Measurements from ENCODE around the gene ZNF275. TPM values are rescaled to one million over a fixed set of nuclear protein-coding genes. Genes with fewer than 3 reads are reported as not detected.
"Not testable (repeated sequence)": the region's sequence is repeated elsewhere in the genome, so short reads cannot be mapped to it uniquely, and the experiment has no call there.

The ZNF275 gene
- 9.0 and 10.1 TPM in 2 replicates for total RNA-seq (2014; rRNA removed; shearing (Covaris generic))
- 4.5 and 7.0 TPM in 2 replicates for polyA plus RNA-seq (2014; cell fraction: nucleus; rRNA removed)

GRCh38 chrX:153333821-153334653, at the start of gene ZNF275:
Gene ZNF275 (plus strand): TSS chrX:153334153. CDS start chrX:153336680, 2,527 bp downstream.
- DNase-seq (ENCODE audit: extremely low read depth, low read depth), result peak; percentile 74

- not testable (repeated sequence) for DNase-seq (ENCODE audit: extremely low read depth, low read depth)
These were observed 48.3 kb upstream of the ZNF275 start for GRCh38 chrX:153285678-153286077.

GRCh38 chrX:153288807-153289206, 45.1 kb upstream of the ZNF275 start:
- DNase-seq (ENCODE audit: extremely low read depth, low read depth), result not testable (repeated sequence)

GRCh38 chrX:153293485-153294071, 40.4 kb upstream of the ZNF275 start:
- not testable (repeated sequence) for DNase-seq (ENCODE audit: extremely low read depth, low read depth)

DNA sequence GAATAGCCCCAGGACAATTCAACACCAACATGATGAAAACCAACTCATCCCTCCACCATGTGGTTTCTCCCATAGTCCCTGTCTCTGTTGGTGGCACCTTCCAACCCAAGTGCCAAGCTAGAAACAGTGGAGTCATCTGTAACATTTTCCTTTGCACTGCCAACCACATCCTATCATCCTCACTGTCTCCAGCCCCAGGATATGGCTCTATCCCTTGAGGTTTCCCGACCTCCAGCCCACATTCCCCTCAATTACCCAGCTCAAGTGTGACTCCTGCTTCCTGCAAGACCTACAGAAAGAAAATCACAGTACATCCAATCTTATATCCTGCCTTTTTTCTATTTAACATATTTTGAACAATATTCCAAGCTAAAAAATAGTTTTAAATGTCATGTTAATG, 36.6 kb upstream of the ZNF275 start:
- no peak for DNase-seq (ENCODE audit: extremely low read depth, low read depth)

DNA sequence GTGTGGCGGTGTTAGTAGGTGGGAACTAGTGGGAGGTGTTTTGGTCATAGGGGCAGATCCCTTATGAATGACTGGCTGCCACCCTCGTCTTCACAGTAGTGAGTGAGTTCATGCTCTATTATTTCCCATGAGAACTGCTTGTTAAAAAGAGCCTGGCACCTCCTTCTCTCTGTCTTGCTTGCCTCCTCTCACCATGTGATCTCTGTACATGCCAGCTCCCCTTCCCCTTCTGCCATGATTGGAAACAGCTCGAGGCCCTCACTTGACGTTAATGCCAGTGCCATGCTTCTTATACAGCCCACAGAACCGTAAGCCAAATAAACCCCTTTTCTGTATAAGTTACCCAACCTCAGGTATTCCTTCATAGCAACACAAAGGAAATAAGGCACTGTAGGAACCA, 34.1 kb upstream of the ZNF275 start:
- no peak for DNase-seq (ENCODE audit: extremely low read depth, low read depth)

DNA sequence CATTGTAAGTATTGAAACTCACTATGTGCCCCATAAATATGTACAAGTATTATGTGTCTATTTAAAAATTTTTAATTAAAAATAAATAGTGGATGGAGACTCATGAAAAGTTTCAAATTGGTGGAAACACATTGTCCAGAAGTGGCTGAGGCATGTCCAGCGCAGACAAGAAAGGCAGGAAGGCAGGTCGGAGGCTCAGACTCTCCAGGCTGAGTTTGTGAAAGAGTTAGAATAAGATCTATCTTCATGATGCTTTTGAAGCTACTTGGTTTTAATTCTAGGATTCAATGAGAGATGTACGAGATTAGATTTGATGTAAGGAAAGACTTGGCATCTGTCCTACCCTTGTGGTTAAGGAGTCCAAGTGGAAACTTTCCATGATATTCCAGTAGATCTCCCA, 32.2 kb upstream of the ZNF275 start:
- no peak for DNase-seq (ENCODE audit: extremely low read depth, low read depth)

DNA sequence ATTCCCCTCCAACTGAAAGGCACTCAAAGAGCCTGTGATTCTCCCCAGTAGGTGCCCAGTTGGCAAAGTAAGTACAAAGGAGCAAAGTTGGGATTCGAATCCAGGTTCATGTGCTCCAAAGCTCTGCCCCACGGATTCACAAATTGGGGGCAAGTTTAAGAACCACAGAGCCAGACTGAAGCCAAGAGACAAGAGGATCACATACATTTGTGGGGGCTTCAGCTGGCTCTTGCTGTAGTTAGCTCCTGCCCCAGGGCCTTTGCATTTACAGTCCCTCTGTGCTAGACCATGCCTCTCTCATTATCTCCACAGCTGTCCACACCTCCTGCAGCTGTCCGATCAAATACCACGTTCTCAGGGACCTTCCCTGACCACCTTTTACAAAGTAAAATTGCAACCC, 31.2 kb upstream of the ZNF275 start:
- no peak for DNase-seq (ENCODE audit: extremely low read depth, low read depth)

DNA sequence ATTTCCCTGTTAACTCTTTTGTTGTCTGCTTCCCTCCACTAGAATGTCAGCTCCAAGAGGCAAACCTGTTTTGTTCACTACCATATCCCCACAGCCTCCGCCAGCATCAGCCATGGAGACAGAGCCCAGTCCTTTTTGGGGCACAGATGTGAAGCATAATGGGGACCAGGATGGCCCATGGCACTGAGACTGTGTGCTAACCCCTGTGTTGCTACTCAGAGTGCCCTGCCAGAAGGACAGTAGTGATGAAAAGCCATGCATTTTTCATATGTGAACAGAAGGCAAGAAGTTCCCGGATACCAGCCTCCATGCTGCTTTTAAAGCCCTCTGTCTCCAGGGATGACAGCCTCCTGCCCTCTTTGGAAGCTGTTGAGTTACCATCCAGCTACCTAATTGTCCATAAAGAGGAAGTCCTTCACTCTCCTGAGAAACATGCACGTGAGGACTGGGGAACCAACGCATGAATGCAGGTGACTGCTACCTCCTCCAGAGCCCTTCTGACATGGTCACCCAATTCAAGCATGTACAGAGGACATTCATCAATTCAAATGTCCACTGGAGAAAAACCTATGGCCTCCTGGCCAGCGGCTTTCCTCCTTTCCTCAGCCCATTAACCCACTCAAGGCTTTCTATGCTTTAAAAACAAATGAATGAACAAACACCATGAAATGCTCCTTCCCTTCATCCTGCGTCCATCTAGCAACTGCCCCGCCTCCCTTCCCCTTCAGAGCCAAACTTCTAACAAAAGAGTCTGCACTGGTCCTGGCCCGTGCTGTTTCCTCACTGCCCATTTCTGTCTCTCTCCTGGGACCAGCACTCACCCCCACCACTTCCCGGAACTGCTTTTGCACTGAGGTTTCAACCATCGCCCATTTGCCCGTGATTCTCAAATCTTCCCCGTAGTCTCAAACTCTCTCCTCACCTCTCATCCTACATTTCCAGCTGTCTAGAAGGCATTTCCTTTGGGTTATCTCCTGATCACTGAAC, 30.4 kb upstream of the ZNF275 start:
- DNase-seq (ENCODE audit: extremely low read depth, low read depth), result no peak

DNA sequence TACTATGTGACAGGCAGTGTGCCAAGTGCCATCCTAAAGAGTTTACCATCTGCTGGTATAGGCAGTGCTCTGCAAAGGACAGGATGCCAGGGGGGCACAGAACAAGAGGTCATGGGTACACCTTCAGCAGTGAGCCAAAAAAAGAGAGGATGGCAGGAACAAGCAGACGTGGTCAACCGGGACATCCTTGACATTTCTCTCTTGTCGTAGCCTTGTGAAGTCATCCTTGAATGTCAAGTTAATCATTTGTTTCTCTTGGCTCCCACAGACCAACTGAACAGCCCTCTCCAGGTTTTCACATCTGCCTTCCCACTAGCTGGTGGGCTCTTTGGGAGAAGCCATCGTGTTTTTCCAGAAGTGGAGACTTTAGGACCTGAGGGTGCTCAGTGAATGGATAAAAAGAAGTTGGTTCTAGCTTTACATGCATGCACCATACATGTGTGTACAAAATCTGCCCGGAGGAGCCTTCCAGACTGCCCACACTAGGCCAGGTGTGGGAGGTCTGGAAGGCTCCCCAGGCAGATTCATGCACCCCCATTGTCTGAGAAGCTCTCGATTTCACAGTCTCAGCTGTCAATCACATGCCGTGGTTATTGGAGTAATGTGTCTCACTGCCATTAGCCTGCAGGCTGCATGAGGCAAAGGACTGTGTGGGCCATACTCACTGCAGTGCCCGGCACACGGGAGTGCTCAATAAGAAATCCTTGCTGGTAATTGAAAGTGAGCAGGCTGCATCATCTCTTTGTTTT, 28.8 kb upstream of the ZNF275 start:
- no peak for DNase-seq (ENCODE audit: extremely low read depth, low read depth)

GRCh38 chrX:153305972-153306371, 28.0 kb upstream of the ZNF275 start:
- DNase-seq (ENCODE audit: extremely low read depth, low read depth), result no peak

GRCh38 chrX:153306527-153307115, 27.3 kb upstream of the ZNF275 start:
- DNase-seq (ENCODE audit: extremely low read depth, low read depth), result no peak

- DNase-seq (ENCODE audit: extremely low read depth, low read depth), result no peak
These were observed 26.4 kb upstream of the ZNF275 start for GRCh38 chrX:153307276-153308178.

- no peak for DNase-seq (ENCODE audit: extremely low read depth, low read depth)
These were observed 23.1 kb upstream of the ZNF275 start for GRCh38 chrX:153310901-153311300.

GRCh38 chrX:153312041-153312440, 21.9 kb upstream of the ZNF275 start:
- DNase-seq (ENCODE audit: extremely low read depth, low read depth), result no peak

GRCh38 chrX:153312842-153313241, 21.1 kb upstream of the ZNF275 start:
- no peak for DNase-seq (ENCODE audit: extremely low read depth, low read depth)

DNA sequence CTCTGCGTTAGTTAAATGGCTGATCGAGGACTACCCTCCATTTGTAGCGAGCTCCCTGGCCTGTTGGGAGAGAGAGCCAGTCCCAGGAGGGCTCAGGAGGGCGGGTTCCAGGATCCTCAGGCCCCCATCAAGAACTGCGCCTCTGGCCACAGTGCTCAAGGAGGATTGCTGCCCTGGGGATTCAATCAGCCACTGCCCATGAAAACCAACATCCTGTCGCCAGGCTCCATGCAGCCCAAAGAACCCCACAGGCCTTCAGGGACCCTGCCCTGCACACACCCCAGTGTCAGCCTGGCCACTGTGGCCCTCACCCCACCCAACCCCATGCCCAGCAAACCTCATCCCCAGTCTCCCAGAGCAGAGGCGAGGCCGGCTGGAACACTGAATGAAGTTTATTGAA, 16.6 kb upstream of the ZNF275 start:
- DNase-seq (ENCODE audit: extremely low read depth, low read depth), result no peak

DNA sequence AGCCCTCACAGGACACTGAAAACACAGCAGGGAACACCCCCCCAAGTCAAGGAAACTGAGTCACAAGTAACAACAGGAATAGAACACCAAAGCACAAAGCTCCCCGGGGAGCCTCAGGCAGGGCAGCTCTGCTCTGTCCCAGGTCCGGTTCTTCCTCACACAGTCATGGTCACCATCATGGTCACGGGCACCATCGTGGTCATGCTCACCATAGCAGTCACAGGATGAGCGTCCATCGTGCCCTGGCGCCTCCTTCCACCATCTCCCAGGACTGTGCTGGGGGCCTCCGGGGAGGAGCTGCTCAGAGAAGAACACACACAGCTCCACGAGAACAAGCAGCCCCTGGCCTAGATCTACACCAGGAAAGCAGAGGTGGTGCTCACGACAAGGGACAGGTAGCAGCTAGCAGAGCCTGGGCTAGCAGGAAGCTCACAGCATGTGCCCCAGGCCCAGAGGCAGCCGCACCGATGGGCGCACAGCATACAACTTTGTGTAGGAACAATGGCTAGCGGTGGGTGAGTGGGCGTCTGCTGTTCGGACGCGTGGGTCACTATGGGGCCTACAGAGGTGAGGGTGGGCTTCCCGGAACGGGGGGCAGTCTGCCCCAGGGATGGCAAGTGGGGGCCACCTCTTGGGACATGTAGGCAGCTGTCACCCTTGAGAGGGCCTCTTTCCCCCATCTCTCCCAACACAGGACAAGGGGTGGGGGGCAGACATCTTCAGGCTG, 15.8 kb upstream of the ZNF275 start:
- DNase-seq (ENCODE audit: extremely low read depth, low read depth), result no peak

Data from NCI-H460 (cell line).